Mesendoderm (in vitro differentiated cells): ENCODE results near the gene SPATS1.
"Not testable (repeated sequence)": the region's sequence is repeated elsewhere in the genome, so short reads cannot be mapped to it uniquely, and the experiment has no call there.

Experiments
- DNase-seq: peaks from one replicate; pipeline ENCODE4 v3.0.0; 2013
- H2AK5ac ChIP-seq: 2 replicates; pipeline ENCODE4 v1.6.1; 2013; ENCODE audit warnings: low read length, inconsistent platforms
- H2BK120ac ChIP-seq: 2 replicates; pipeline ENCODE4 v1.6.1; 2013; ENCODE audit warnings: low read depth, mild to moderate bottlenecking, low read length, moderate library complexity, mixed read lengths
- H2BK15ac ChIP-seq: replicated peaks from 2 replicates; pipeline ENCODE4 v1.6.1; 2013; ENCODE audit warnings: low read depth, mild to moderate bottlenecking, moderate library complexity
- H2BK5ac ChIP-seq: 2 replicates; pipeline ENCODE4 v1.6.1; 2013; ENCODE audit warnings: low read length, inconsistent platforms
- H3K18ac ChIP-seq: 2 replicates; pipeline ENCODE4 v1.6.1; 2013; ENCODE audit warnings: mild to moderate bottlenecking, low read length, mixed read lengths
- H3K23ac ChIP-seq: one replicate; pipeline ENCODE4 v1.6.1; 2013; ENCODE audit warnings: low read length
- H3K27ac ChIP-seq: 2 replicates; pipeline ENCODE4 v1.5.1; 2013; ENCODE audit warnings: low read depth, mild to moderate bottlenecking, inconsistent platforms, low read length, moderate library complexity
- H3K27me3 ChIP-seq: 2 replicates; pipeline ENCODE4 v1.6.1; 2013; ENCODE audit warnings: low read length, control low read depth, mild to moderate bottlenecking, inconsistent platforms; ENCODE audit not compliant: insufficient read depth, poor library complexity
- H3K36me3 ChIP-seq: 2 replicates; pipeline ENCODE4 v1.6.1; 2013; ENCODE audit warnings: low read length, inconsistent platforms; ENCODE audit not compliant: control insufficient read depth, insufficient read depth
- H3K4ac ChIP-seq: one replicate; pipeline ENCODE4 v1.6.1; 2013; ENCODE audit warnings: low read depth, mild to moderate bottlenecking, low read length, moderate library complexity
- H3K4me1 ChIP-seq: 2 replicates; pipeline ENCODE4 v1.6.1; 2013; ENCODE audit warnings: low read depth, low read length, inconsistent platforms; ENCODE audit not compliant: control insufficient read depth
- H3K4me2 ChIP-seq: 2 replicates; pipeline ENCODE4 v1.6.1; 2013; ENCODE audit warnings: low read length
- H3K4me3 ChIP-seq: 2 replicates; pipeline ENCODE4 v1.5.1; 2013; ENCODE audit warnings: mild to moderate bottlenecking, low read length
- H3K56ac ChIP-seq: one replicate; pipeline ENCODE4 v1.6.1; 2013; ENCODE audit warnings: low read length
- H3K79me1 ChIP-seq: 2 replicates; pipeline ENCODE4 v1.6.1; 2013; ENCODE audit warnings: low read length, inconsistent platforms
- H3K79me2 ChIP-seq: 2 replicates; pipeline ENCODE4 v1.6.1; 2013; ENCODE audit warnings: mild to moderate bottlenecking, low read length; ENCODE audit not compliant: control insufficient read depth, insufficient read depth
- H3K9ac ChIP-seq: 2 replicates; pipeline ENCODE4 v1.6.1; 2013; ENCODE audit warnings: low read length, inconsistent platforms
- H4K5ac ChIP-seq: one replicate; pipeline ENCODE4 v1.6.1; 2013; ENCODE audit warnings: low read length
- H4K8ac ChIP-seq: one replicate; pipeline ENCODE4 v1.6.1; 2013; ENCODE audit warnings: low read depth, mild to moderate bottlenecking, control low read depth, low read length, moderate library complexity
- WGBS: extraction: QIAGEN DNeasy Blood & Tissue Kit; methylation state at CpG from one replicate; pipeline ENCODE4 v1.1.7; 2013; ENCODE audit warnings: low lambda C conversion rate, missing lambda C conversion rate; ENCODE audit not compliant: insufficient coverage; ENCODE audit errors: extremely low coverage; 5-methylcytosine and 5-hydroxymethylcytosine counted together

The SPATS1 gene

GRCh38 chr6:44339301-44339700, 3.1 kb upstream of the SPATS1 start:
- no peaks in the 10 kb centered on the region for H3K36me3 ChIP-seq
- no peak overlapping the region for H4K8ac ChIP-seq
- H3K4me1 ChIP-seq: no peaks in the 10 kb centered on the region
- no peaks in the 10 kb centered on the region for H3K79me2 ChIP-seq
- H3K4me3 ChIP-seq: no peak overlapping the region
- H3K23ac ChIP-seq: no peak overlapping the region
- H3K4ac ChIP-seq: no peak overlapping the region
- no peak overlapping the region for H3K18ac ChIP-seq
- H3K27me3 ChIP-seq: no peaks in the 10 kb centered on the region
- H2AK5ac ChIP-seq: no peak overlapping the region
- H3K9ac ChIP-seq: no peak overlapping the region
- no peak overlapping the region for H3K4me2 ChIP-seq
- no peak overlapping the region for H3K56ac ChIP-seq
- H3K79me1 ChIP-seq: no peaks in the 10 kb centered on the region
- H2BK5ac ChIP-seq: no peak overlapping the region
- no CpG with 5 or more reads among the region's 5 CpGs for WGBS
- DNase-seq: no peak
- no peak overlapping the region for H2BK120ac ChIP-seq
- no peak overlapping the region for H4K5ac ChIP-seq
- no peak overlapping the region for H3K27ac ChIP-seq
- no peak overlapping the region for H2BK15ac ChIP-seq

GRCh38 chr6:44339763-44340625, 2.5 kb upstream of the SPATS1 start:
- no peak for DNase-seq
- Histone ChIP-seq H4K8ac (no peak overlapping the region), H2BK120ac (no peak overlapping the region), H3K4ac (no peak overlapping the region), H3K4me1 (no peaks in the 10 kb centered on the region), H3K4me2 (no peak overlapping the region), H2BK15ac (no peak overlapping the region), H3K27ac (no peak overlapping the region), H4K5ac (no peak overlapping the region), H3K27me3 (no peaks in the 10 kb centered on the region), H2BK5ac (no peak overlapping the region), H3K79me1 (no peaks in the 10 kb centered on the region), H2AK5ac (no peak overlapping the region), H3K23ac (no peak overlapping the region), H3K56ac (no peak overlapping the region), H3K9ac (no peak overlapping the region), H3K36me3 (no peaks in the 10 kb centered on the region), H3K18ac (no peak overlapping the region), H3K79me2 (no peaks in the 10 kb centered on the region), H3K4me3 (no peak overlapping the region)
- WGBS: no CpG with 5 or more reads among the region's 7 CpGs

GRCh38 chr6:44341095-44341890, 1.2 kb upstream of the SPATS1 start:
- no peaks in the 10 kb centered on the region for H3K79me1 ChIP-seq
- no peak overlapping the region for H2AK5ac ChIP-seq
- H3K27ac ChIP-seq: no peak overlapping the region
- WGBS: no CpG with 5 or more reads among the region's 8 CpGs
- no peak overlapping the region for H3K4ac ChIP-seq
- H3K23ac ChIP-seq: no peak overlapping the region
- H3K36me3 ChIP-seq: no peaks in the 10 kb centered on the region
- no peak overlapping the region for H3K18ac ChIP-seq
- DNase-seq: no peak
- no peak overlapping the region for H4K8ac ChIP-seq
- H3K9ac ChIP-seq: no peak overlapping the region
- H3K4me2 ChIP-seq: no peak overlapping the region
- H2BK120ac ChIP-seq: no peak overlapping the region
- H3K4me1 ChIP-seq: no peaks in the 10 kb centered on the region
- no peak overlapping the region for H4K5ac ChIP-seq
- no peak overlapping the region for H3K56ac ChIP-seq
- no peak overlapping the region for H2BK5ac ChIP-seq
- H3K27me3 ChIP-seq: no peaks in the 10 kb centered on the region
- no peaks in the 10 kb centered on the region for H3K79me2 ChIP-seq
- no peak overlapping the region for H2BK15ac ChIP-seq
- H3K4me3 ChIP-seq: no peak overlapping the region

- Histone ChIP-seq H3K79me2 (no peaks in the 10 kb centered on the region), H3K27me3 (no peaks in the 10 kb centered on the region), H2BK5ac (no peak overlapping the region), H3K79me1 (no peaks in the 10 kb centered on the region), H3K4me1 (no peaks in the 10 kb centered on the region), H2BK15ac (no peak overlapping the region), H2AK5ac (no peak overlapping the region), H4K8ac (no peak overlapping the region), H3K56ac (no peak overlapping the region), H3K18ac (no peak overlapping the region), H3K4ac (no peak overlapping the region), H3K23ac (no peak overlapping the region), H2BK120ac (no peak overlapping the region), H4K5ac (no peak overlapping the region), H3K4me2 (no peak overlapping the region), H3K36me3 (no peaks in the 10 kb centered on the region), H3K27ac (no peak overlapping the region), H3K9ac (no peak overlapping the region), H3K4me3 (no peak overlapping the region)
- WGBS: no CpG with 5 or more reads among the region's 6 CpGs
- no peak for DNase-seq
Observed at GRCh38 chr6:44342052-44342451, 398 bp upstream of the SPATS1 start.

GRCh38 chr6:44346818-44347217, 4.4 kb downstream of the SPATS1 start:
- not testable (repeated sequence) for H3K18ac ChIP-seq, H3K9ac ChIP-seq, H3K36me3 ChIP-seq, H4K8ac ChIP-seq, DNase-seq, H3K4me1 ChIP-seq, H3K56ac ChIP-seq, H3K4me2 ChIP-seq, H2AK5ac ChIP-seq, H2BK5ac ChIP-seq, H4K5ac ChIP-seq, H2BK15ac ChIP-seq, H3K4ac ChIP-seq, H2BK120ac ChIP-seq, H3K27me3 ChIP-seq, H3K23ac ChIP-seq, H3K79me2 ChIP-seq, H3K27ac ChIP-seq, H3K4me3 ChIP-seq, H3K79me1 ChIP-seq
- WGBS: no CpG with 5 or more reads among the region's 4 CpGs
